AG09309 (cell line): ENCODE measurements around the gene CDKN2B.
"Not testable (repeated sequence)": the region's sequence is repeated elsewhere in the genome, so short reads cannot be mapped to it uniquely, and the experiment has no call there.

Source experiments
- DNase-seq: peaks from one replicate; pipeline ENCODE4 v3.0.0-alpha.2; 2010; ENCODE audit warnings: low read depth
- H3K4me3 ChIP-seq: 2 replicates; pipeline ENCODE4 v1.5.1; 2011; ENCODE audit warnings: mild to moderate bottlenecking, low read depth, low read length, moderate library complexity; ENCODE audit not compliant: control insufficient read depth
- CTCF ChIP-seq: IDR thresholded peaks from 2 replicates; pipeline ENCODE4 v1.5.1; 2011; ENCODE audit warnings: mild to moderate bottlenecking, low read depth, low read length, inconsistent platforms; ENCODE audit not compliant: insufficient read depth, control insufficient read depth; ENCODE audit errors: missing control alignments

CDKN2B gene

GRCh38 chr9:21967169-21967568, 41.9 kb downstream of the CDKN2B start:
- H3K4me3 ChIP-seq: no peak overlapping the region
- TF ChIP-seq CTCF: no peak
- DNase-seq: no peak

- no peak for TF ChIP-seq CTCF
- DNase-seq: no peak
- H3K4me3 ChIP-seq: no peak overlapping the region
Observed at GRCh38 chr9:21966140-21966851, 42.8 kb downstream of the CDKN2B start.

GRCh38 chr9:21965401-21965951, 43.6 kb downstream of the CDKN2B start:
- H3K4me3 ChIP-seq: peak overlapping the region; percentile 41
- TF ChIP-seq CTCF: peak; percentile 80
- no peak for DNase-seq

- no peak for TF ChIP-seq CTCF
- peak overlapping the region; percentile 41 for H3K4me3 ChIP-seq
- DNase-seq: no peak
Observed at GRCh38 chr9:21964925-21965385, 44.1 kb downstream of the CDKN2B start.

GRCh38 chr9:21961569-21961968, 47.5 kb downstream of the CDKN2B start:
- H3K4me3 ChIP-seq: no peak overlapping the region
- no peak for TF ChIP-seq CTCF
- no peak for DNase-seq

GRCh38 chr9:21959268-21959667, 49.8 kb downstream of the CDKN2B start:
- not testable (repeated sequence) for DNase-seq, H3K4me3 ChIP-seq

GRCh38 chr9:21958833-21959232, 50.3 kb downstream of the CDKN2B start:
- no peak overlapping the region for H3K4me3 ChIP-seq
- DNase-seq: no peak
- no peak for TF ChIP-seq CTCF
